ENCODE measurements around the gene ASB1.

- TF ChIP-seq, protein P1, sequence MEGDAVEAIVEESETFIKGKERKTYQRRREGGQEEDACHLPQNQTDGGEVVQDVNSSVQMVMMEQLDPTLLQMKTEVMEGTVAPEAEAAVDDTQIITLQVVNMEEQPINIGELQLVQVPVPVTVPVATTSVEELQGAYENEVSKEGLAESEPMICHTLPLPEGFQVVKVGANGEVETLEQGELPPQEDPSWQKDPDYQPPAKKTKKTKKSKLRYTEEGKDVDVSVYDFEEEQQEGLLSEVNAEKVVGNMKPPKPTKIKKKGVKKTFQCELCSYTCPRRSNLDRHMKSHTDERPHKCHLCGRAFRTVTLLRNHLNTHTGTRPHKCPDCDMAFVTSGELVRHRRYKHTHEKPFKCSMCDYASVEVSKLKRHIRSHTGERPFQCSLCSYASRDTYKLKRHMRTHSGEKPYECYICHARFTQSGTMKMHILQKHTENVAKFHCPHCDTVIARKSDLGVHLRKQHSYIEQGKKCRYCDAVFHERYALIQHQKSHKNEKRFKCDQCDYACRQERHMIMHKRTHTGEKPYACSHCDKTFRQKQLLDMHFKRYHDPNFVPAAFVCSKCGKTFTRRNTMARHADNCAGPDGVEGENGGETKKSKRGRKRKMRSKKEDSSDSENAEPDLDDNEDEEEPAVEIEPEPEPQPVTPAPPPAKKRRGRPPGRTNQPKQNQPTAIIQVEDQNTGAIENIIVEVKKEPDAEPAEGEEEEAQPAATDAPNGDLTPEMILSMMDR (IDR thresholded peaks at IDR 0.05) = no peak
- no peak for TF ChIP-seq POLR2A (IDR thresholded peaks at IDR 0.05)
- TF ChIP-seq POLR2AphosphoS5 (IDR thresholded peaks at IDR 0.05) = no peak
Observed at GRCh38 chr2:238487652-238488346, 61.1 kb downstream of the ASB1 start.
